ENCODE measurements around the gene GPS2. TPM values are rescaled to one million over a fixed set of nuclear protein-coding genes. Genes with fewer than 3 reads are reported as not detected.

Gene GPS2
- total RNA-seq, 1 donor from 2014 or later: 76.0 TPM

GRCh38 chr17:7328840-7329373 lies 13.7 kb upstream of the GPS2 start, which contains the start of gene NEURL4:
Gene NEURL4, minus strand, starts transcription at chr17:7329335. Its CDS starts 23 bp downstream, at chr17:7329312.
- no peak for DNase-seq (ENCODE audit: low read depth)
- TF ChIP-seq CTCF (IDR thresholded peaks at IDR 0.05; ENCODE audit: insufficient read depth, low read length, poor library complexity, severe bottlenecking): peak; percentile 1
- H3K27me3 ChIP-seq (ENCODE audit: control insufficient read depth, insufficient read depth, low read length): no peaks in the 10 kb centered on the region
- peak within 1 kb of the TSS; percentile 98 for H3K4me3 ChIP-seq (ENCODE audit: low read depth, low read length)
- H3K36me3 ChIP-seq (ENCODE audit: control insufficient read depth, insufficient read depth, low read length): no peaks in the 10 kb centered on the region

- Histone ChIP-seq H3K36me3 (ENCODE audit: control insufficient read depth, insufficient read depth, low read length) (peaks cover 4% of the 10 kb centered on the region), H3K27me3 (ENCODE audit: control insufficient read depth, insufficient read depth, low read length) (no peaks in the 10 kb centered on the region), H3K4me3 (ENCODE audit: low read depth, low read length) (no peak overlapping the region)
- DNase-seq (ENCODE audit: low read depth): no peak
- no peak for TF ChIP-seq CTCF (IDR thresholded peaks at IDR 0.05; ENCODE audit: insufficient read depth, low read length, poor library complexity, severe bottlenecking)
These were observed 12.8 kb upstream of the GPS2 start for GRCh38 chr17:7328009-7328408.

GRCh38 chr17:7327501-7327900 lies 12.3 kb upstream of the GPS2 start:
- no peak for TF ChIP-seq CTCF (IDR thresholded peaks at IDR 0.05; ENCODE audit: insufficient read depth, low read length, poor library complexity, severe bottlenecking)
- Histone ChIP-seq H3K27me3 (ENCODE audit: control insufficient read depth, insufficient read depth, low read length) (no peaks in the 10 kb centered on the region), H3K4me3 (ENCODE audit: low read depth, low read length) (no peak overlapping the region), H3K36me3 (ENCODE audit: control insufficient read depth, insufficient read depth, low read length) (peaks cover 4% of the 10 kb centered on the region)
- DNase-seq (ENCODE audit: low read depth): no peak

GRCh38 chr17:7327056-7327455 lies 11.9 kb upstream of the GPS2 start:
- TF ChIP-seq CTCF (IDR thresholded peaks at IDR 0.05; ENCODE audit: insufficient read depth, low read length, poor library complexity, severe bottlenecking): no peak
- H3K4me3 ChIP-seq (ENCODE audit: low read depth, low read length): no peak overlapping the region

GRCh38 chr17:7326186-7326585 lies 11.0 kb upstream of the GPS2 start:
- Histone ChIP-seq H3K4me3 (ENCODE audit: low read depth, low read length) (no peak overlapping the region), H3K27me3 (ENCODE audit: control insufficient read depth, insufficient read depth, low read length) (no peaks in the 10 kb centered on the region), H3K36me3 (ENCODE audit: control insufficient read depth, insufficient read depth, low read length) (peaks cover 4% of the 10 kb centered on the region)
- no peak for TF ChIP-seq CTCF (IDR thresholded peaks at IDR 0.05; ENCODE audit: insufficient read depth, low read length, poor library complexity, severe bottlenecking)
- no peak for DNase-seq (ENCODE audit: low read depth)

More at GRCh38 chr17:7327056-7327455, 11.9 kb upstream of the GPS2 start:
- no peak for DNase-seq (ENCODE audit: low read depth)
- Histone ChIP-seq H3K36me3 (ENCODE audit: control insufficient read depth, insufficient read depth, low read length) (peaks cover 4% of the 10 kb centered on the region), H3K27me3 (ENCODE audit: control insufficient read depth, insufficient read depth, low read length) (no peaks in the 10 kb centered on the region)

- DNase-seq (ENCODE audit: low read depth): no peak
- Histone ChIP-seq H3K36me3 (ENCODE audit: control insufficient read depth, insufficient read depth, low read length) (peaks cover 5% of the 10 kb centered on the region), H3K27me3 (ENCODE audit: control insufficient read depth, insufficient read depth, low read length) (no peaks in the 10 kb centered on the region), H3K4me3 (ENCODE audit: low read depth, low read length) (no peak overlapping the region)
- TF ChIP-seq CTCF (IDR thresholded peaks at IDR 0.05; ENCODE audit: insufficient read depth, low read length, poor library complexity, severe bottlenecking): no peak
These were observed 9.9 kb upstream of the GPS2 start for GRCh38 chr17:7325031-7325528.
